ENCODE data around the gene KCNK7.

The KCNK7 gene

GRCh38 chr11:65625628-65626342 lies 30.2 kb upstream of the KCNK7 start:
- DNase-seq = peak; percentile 35

GRCh38 chr11:65624931-65625627 lies 29.5 kb upstream of the KCNK7 start:
- DNase-seq = no peak

GRCh38 chr11:65623852-65624616 lies 28.4 kb upstream of the KCNK7 start:
- no peak for DNase-seq

- no peak for DNase-seq
These were observed 27.6 kb upstream of the KCNK7 start for GRCh38 chr11:65623177-65623576.

- DNase-seq = no peak
These were observed 26.4 kb upstream of the KCNK7 start for GRCh38 chr11:65622011-65622410.

- DNase-seq = no peak
These were observed 25.9 kb upstream of the KCNK7 start for GRCh38 chr11:65621460-65621859.

GRCh38 chr11:65620666-65621065 lies 25.1 kb upstream of the KCNK7 start:
- no peak for DNase-seq

- no peak for DNase-seq
These were observed 23.8 kb upstream of the KCNK7 start for GRCh38 chr11:65619281-65619928.

- no peak for DNase-seq
These were observed 23.2 kb upstream of the KCNK7 start for GRCh38 chr11:65618763-65619162.

GRCh38 chr11:65617990-65618751 lies 22.6 kb upstream of the KCNK7 start:
- DNase-seq = no peak

- no peak for DNase-seq
These were observed 21.7 kb upstream of the KCNK7 start for GRCh38 chr11:65617136-65617850.

- no peak for DNase-seq
These were observed 21.0 kb upstream of the KCNK7 start for GRCh38 chr11:65616575-65617001.

GRCh38 chr11:65615950-65616574 lies 20.5 kb upstream of the KCNK7 start:
- DNase-seq = peak; percentile 56

- peak; percentile 99 for DNase-seq
These were observed 19.8 kb upstream of the KCNK7 start, which contains the start of gene PCNX3 for GRCh38 chr11:65615229-65615949. TSS of gene PCNX3 (plus strand) at chr11:65615776. CDS start at chr11:65616312, 536 bp downstream.

GRCh38 chr11:65613091-65613928 lies 17.7 kb upstream of the KCNK7 start:
- DNase-seq = peak; percentile 28

GRCh38 chr11:65612691-65613090 lies 17.1 kb upstream of the KCNK7 start:
- DNase-seq = no peak

GRCh38 chr11:65611758-65612603 lies 16.4 kb upstream of the KCNK7 start:
- no peak for DNase-seq

- no peak for DNase-seq
These were observed 15.6 kb upstream of the KCNK7 start for GRCh38 chr11:65611028-65611757.

Measured in stimulated activated CD4-positive, alpha-beta T cell treated with anti-CD3 and anti-CD28 coated beads, Interleukin-12 subunit alpha, Interleukin-12 subunit beta, amount 100 ng/mL, for 4 hours (primary cell).